ENCODE measurements around the gene MAP7.
"Not testable (repeated sequence)": the region's sequence is repeated elsewhere in the genome, so short reads cannot be mapped to it uniquely, and the experiment has no call there.

Gene MAP7

GRCh38 chr6:136312975-136313374, 237.2 kb downstream of the MAP7 start:
- no peak for DNase-seq (ENCODE audit: low spot score)
- ChIA-PET POLR2A (ENCODE audit: low non-redundant PET) (no interaction called here), CTCF (no interaction called here)
- no peak overlapping the region for H3K27ac ChIP-seq
- no peak for TF ChIP-seq CTCF (conservative IDR thresholded peaks at IDR 0.05; ENCODE audit: low read depth)

- TF ChIP-seq CTCF (conservative IDR thresholded peaks at IDR 0.05; ENCODE audit: low read depth), result no peak
- ChIA-PET POLR2A (ENCODE audit: low non-redundant PET) (no interaction called here), CTCF (no interaction called here)
- H3K27ac ChIP-seq, result no peak overlapping the region
- no peak for DNase-seq (ENCODE audit: low spot score)
These were observed 240.4 kb downstream of the MAP7 start for GRCh38 chr6:136309729-136310311.

GRCh38 chr6:136309171-136309570, 241.1 kb downstream of the MAP7 start:
- DNase-seq (ENCODE audit: low spot score), result no peak
- TF ChIP-seq CTCF (conservative IDR thresholded peaks at IDR 0.05; ENCODE audit: low read depth), result no peak
- no peak overlapping the region for H3K27ac ChIP-seq
- ChIA-PET POLR2A (ENCODE audit: low non-redundant PET) (no interaction called here), CTCF (interaction anchor here (0.7 kb wide), 1 partner anchor 17 kb away, joined by 3 read pairs; no protein-coding TSS in a partner anchor)

- DNase-seq (ENCODE audit: low spot score); H3K27ac ChIP-seq; POLR2A ChIA-PET (ENCODE audit: low non-redundant PET): not testable (repeated sequence)
- CTCF ChIA-PET, result interaction anchor here (0.7 kb wide), 1 partner anchor 17 kb away, joined by 3 read pairs; no protein-coding TSS in a partner anchor
These were observed 241.8 kb downstream of the MAP7 start for GRCh38 chr6:136308469-136308868.

GRCh38 chr6:136307351-136307750, 242.9 kb downstream of the MAP7 start:
- no peak for TF ChIP-seq CTCF (conservative IDR thresholded peaks at IDR 0.05; ENCODE audit: low read depth)
- DNase-seq (ENCODE audit: low spot score), result no peak
- POLR2A ChIA-PET (ENCODE audit: low non-redundant PET), result no interaction called here
- no peak overlapping the region for H3K27ac ChIP-seq
- CTCF ChIA-PET, result interaction anchor here (0.5 to 0.6 kb wide), 2 partner anchors 34 to 227 kb away, joined by 3 to 5 read pairs; no protein-coding TSS in a partner anchor

GRCh38 chr6:136306466-136306865, 243.8 kb downstream of the MAP7 start:
- CTCF ChIA-PET, result interaction anchor here (0.7 kb wide), 1 partner anchor 1138 kb away, joined by 3 read pairs; no protein-coding TSS in a partner anchor
- DNase-seq (ENCODE audit: low spot score), result no peak
- POLR2A ChIA-PET (ENCODE audit: low non-redundant PET), result no interaction called here
- H3K27ac ChIP-seq, result no peak overlapping the region
- no peak for TF ChIP-seq CTCF (conservative IDR thresholded peaks at IDR 0.05; ENCODE audit: low read depth)

GRCh38 chr6:136304410-136304809, 245.8 kb downstream of the MAP7 start:
- no peak overlapping the region for H3K27ac ChIP-seq
- TF ChIP-seq CTCF (conservative IDR thresholded peaks at IDR 0.05; ENCODE audit: low read depth), result no peak
- DNase-seq (ENCODE audit: low spot score), result no peak
- ChIA-PET CTCF (no interaction called here), POLR2A (ENCODE audit: low non-redundant PET) (interaction anchor here (0.7 kb wide), 1 partner anchor 14 kb away, joined by 3 read pairs; no protein-coding TSS in a partner anchor)

Data from RWPE1 (cell line).